Measurements from ENCODE around the gene CAPN11. TPM values are rescaled to one million over a fixed set of nuclear protein-coding genes. Genes with fewer than 3 reads are reported as not detected.

CAPN11 gene
- total RNA-seq, 4 donors from 2014 or later: 0.68 to 3.2 (median 1.1) TPM; not detected in 1

- TF ChIP-seq CTCF (IDR thresholded peaks at IDR 0.05; ENCODE audit: low read depth): no peak
Observed at GRCh38 chr6:44171899-44172546, 13.4 kb downstream of the CAPN11 start.

GRCh38 chr6:44172731-44173500, 14.3 kb downstream of the CAPN11 start:
- TF ChIP-seq CTCF (IDR thresholded peaks at IDR 0.05; ENCODE audit: low read depth): no peak

DNA sequence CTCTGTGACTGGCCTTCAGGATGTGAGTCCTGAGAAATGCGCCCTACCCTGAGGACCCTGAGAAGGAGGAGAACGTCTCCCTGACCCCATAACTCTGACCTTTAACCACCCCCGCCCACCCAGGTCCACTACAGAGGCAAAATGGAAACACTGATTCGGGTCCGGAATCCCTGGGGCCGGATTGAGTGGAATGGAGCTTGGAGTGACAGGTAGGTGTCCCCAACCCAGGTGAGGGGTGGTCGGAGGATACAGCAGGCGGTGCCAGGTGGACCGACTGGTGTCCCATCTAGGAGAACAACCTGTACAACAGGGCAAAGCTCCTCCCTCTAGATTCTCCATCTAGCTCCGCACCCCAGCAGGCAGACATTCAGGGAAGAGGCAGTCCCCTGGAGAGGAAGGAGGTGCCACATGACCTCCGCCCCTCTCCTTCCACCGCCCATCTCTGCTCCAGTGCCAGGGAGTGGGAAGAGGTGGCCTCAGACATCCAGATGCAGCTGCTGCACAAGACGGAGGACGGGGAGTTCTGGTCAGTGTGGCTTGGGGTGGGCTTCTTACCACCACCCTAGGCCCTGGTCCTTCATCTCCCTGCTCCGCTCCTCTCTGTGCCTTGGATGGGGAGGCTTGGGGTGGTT, 17.6 kb downstream of the CAPN11 start:
- TF ChIP-seq CTCF (IDR thresholded peaks at IDR 0.05; ENCODE audit: low read depth): no peak

GRCh38 chr6:44176762-44177509, 18.3 kb downstream of the CAPN11 start:
- TF ChIP-seq CTCF (IDR thresholded peaks at IDR 0.05; ENCODE audit: low read depth): no peak

- TF ChIP-seq CTCF (IDR thresholded peaks at IDR 0.05; ENCODE audit: low read depth): no peak
Observed at GRCh38 chr6:44177691-44178423, 19.2 kb downstream of the CAPN11 start.

GRCh38 chr6:44178424-44179071, 19.9 kb downstream of the CAPN11 start:
- no peak for TF ChIP-seq CTCF (IDR thresholded peaks at IDR 0.05; ENCODE audit: low read depth)

Data from subcutaneous adipose tissue (tissue), 4 donors.